SK-N-SH (cell line): ENCODE data around the gene HBP1. TPM values are rescaled to one million over a fixed set of nuclear protein-coding genes. Genes with fewer than 3 reads are reported as not detected.

Source experiments
- CTCF ChIA-PET: fragments of 300-600, 350-600 bp; formaldehyde crosslinking; extraction: SDS; loops from one replicate; lab custom pipeline; 2021; lab: Yijun Ruan, JAX
- POLR2A ChIA-PET: fragments of 350-600 bp; sonication (Branson Sonifier 250); formaldehyde crosslinking; extraction: SDS; loops from one replicate; lab custom pipeline; 2020; ENCODE audit warnings: antibody characterized with exemption, inconsistent platforms; lab: Yijun Ruan, JAX
- DNase-seq: peaks from one replicate; pipeline ENCODE4 v3.0.0; 2012
- H2AFZ ChIP-seq: fragments of 200-600 bp; sonication (generic); 2 replicates; pipeline ENCODE4 v1.8.1; 2016; ENCODE audit warnings: antibody characterized with exemption, mild to moderate bottlenecking, low read depth
- H3F3A ChIP-seq: fragments of 200-600 bp; sonication (generic); replicated peaks from 2 replicates; pipeline ENCODE3; 2016; ENCODE audit warnings: antibody characterized with exemption, mild to moderate bottlenecking; ENCODE audit not compliant: insufficient read depth
- H3K27ac ChIP-seq, 2 experiments: fragments of 200-500 bp in 1 of 2; fragments of 200-600 bp in 1 of 2; sonication (Bioruptor generic) in 1 of 2; sonication (generic), shearing (Covaris generic) in 1 of 2; 2 replicates each; pipeline versions ENCODE4 v1.5.1 to v1.6.1; 2014 to 2016; ENCODE audit warnings: low read depth in 2 of 2, inconsistent platforms in 1 of 2, low read length in 1 of 2, mild to moderate bottlenecking in 1 of 2, mixed read lengths in 1 of 2
- H3K27me3 ChIP-seq: fragments of 200-600 bp; sonication (generic), shearing (Covaris generic); 2 replicates; pipeline ENCODE4 v1.6.1; 2016; ENCODE audit warnings: mixed run types; ENCODE audit not compliant: insufficient read depth
- H3K36me3 ChIP-seq, 2 experiments: fragments of 200-500 bp in 1 of 2; fragments of 200-600 bp in 1 of 2; sonication (Bioruptor generic) in 1 of 2; sonication (generic) in 1 of 2; replicated peaks in 1 of 2; 2 replicates each; pipeline versions ENCODE3 to v1.5.1; 2014 to 2016; ENCODE audit warnings: low read length in 1 of 2, mild to moderate bottlenecking in 1 of 2; ENCODE audit not compliant: insufficient read depth in 2 of 2, control insufficient read depth in 1 of 2
- H3K4me1 ChIP-seq, 2 experiments: fragments of 200-500 bp in 1 of 2; fragments of 200-600 bp in 1 of 2; sonication (Bioruptor generic) in 1 of 2; sonication (generic), shearing (Covaris generic) in 1 of 2; 2 replicates each; pipeline versions ENCODE4 v1.5.1 to v1.6.1; 2014 to 2016; ENCODE audit warnings: low read depth in 1 of 2, low read length in 1 of 2, mixed run types in 1 of 2; ENCODE audit not compliant: insufficient read depth in 2 of 2, control insufficient read depth in 1 of 2
- H3K4me2 ChIP-seq: fragments of 200-600 bp; sonication (generic), shearing (Covaris generic); 2 replicates; pipeline ENCODE4 v1.6.1; 2017; ENCODE audit warnings: mixed run types
- H3K4me3 ChIP-seq, 2 experiments: fragments of 200-500 bp in 1 of 2; fragments of 200-600 bp in 1 of 2; sonication (Bioruptor generic) in 1 of 2; sonication (generic), shearing (Covaris generic) in 1 of 2; 2 replicates each; pipeline versions ENCODE4 v1.5.1 to v1.8.1; 2014 to 2016; ENCODE audit warnings: low read depth in 2 of 2, inconsistent platforms in 1 of 2, low read length in 1 of 2, mild to moderate bottlenecking in 1 of 2, mixed read lengths in 1 of 2, moderate library complexity in 1 of 2
- H3K79me2 ChIP-seq: fragments of 200-600 bp; sonication (generic); 2 replicates; pipeline ENCODE4 v1.8.1; 2017; ENCODE audit warnings: mild to moderate bottlenecking; ENCODE audit not compliant: insufficient read depth
- H3K9ac ChIP-seq: fragments of 200-600 bp; sonication (generic); 2 replicates; pipeline ENCODE4 v1.6.1; 2017; ENCODE audit warnings: mixed run types
- H3K9me2 ChIP-seq: fragments of 200-600 bp; sonication (generic); 2 replicates; pipeline ENCODE4 v1.6.1; 2017; ENCODE audit warnings: mixed run types
- H3K9me3 ChIP-seq: fragments of 200-600 bp; sonication (generic); 2 replicates; pipeline ENCODE4 v1.6.1; 2017; ENCODE audit warnings: mixed run types, mild to moderate bottlenecking, moderate library complexity
- H4K20me1 ChIP-seq: fragments of 200-600 bp; sonication (generic); 2 replicates; pipeline ENCODE4 v1.6.1; 2017; ENCODE audit warnings: mild to moderate bottlenecking, mixed run types; ENCODE audit not compliant: insufficient read depth
- CHD2 ChIP-seq: fragments of 150-350 bp; IDR thresholded peaks from 2 replicates; pipeline ENCODE4 v1.6.1; 2018; ENCODE audit warnings: low read length; ENCODE audit not compliant: partially characterized antibody
- EZH2phosphoT487 ChIP-seq: fragments of 200-600 bp; sonication (generic); IDR thresholded peaks from 2 replicates; pipeline ENCODE4 v1.6.1; 2017; ENCODE audit warnings: low read depth, mixed run types, mild to moderate bottlenecking, antibody characterized with exemption, moderate library complexity, borderline replicate concordance
- GATA2 ChIP-seq: sonication (generic); formaldehyde crosslinking; IDR thresholded peaks from 2 replicates; pipeline ENCODE4 v1.5.0; 2020; ENCODE audit warnings: mild to moderate bottlenecking, missing genetic modification reagents
- MAX ChIP-seq: IDR thresholded peaks from 2 replicates; pipeline ENCODE4 v1.4.0; 2012; ENCODE audit warnings: low read depth
- MEF2A ChIP-seq: IDR thresholded peaks from 2 replicates; pipeline ENCODE4 v1.4.0; 2012; ENCODE audit warnings: low read depth, borderline replicate concordance
- POLR2AphosphoS5 ChIP-seq: IDR thresholded peaks from 2 replicates; pipeline ENCODE4 v1.6.1; 2012; ENCODE audit warnings: low read depth, low read length
- RFX5 ChIP-seq: IDR thresholded peaks from 2 replicates; pipeline ENCODE4 v1.6.1; 2012; ENCODE audit warnings: mild to moderate bottlenecking, improper control_type of control experiment, low read length
- TCF12 ChIP-seq: IDR thresholded peaks from 2 replicates; pipeline ENCODE4 v1.4.0; 2012
- WGBS: methylation state at CpG from one replicate; pipeline ENCODE4 v1.1.6; 2017; ENCODE audit warnings: low lambda C conversion rate; 5-methylcytosine and 5-hydroxymethylcytosine counted together
- polyA plus RNA-seq, 3 experiments: library from polyadenylated mRNA; depleted of rRNA; stranded (reverse); fragments of >200 nt; gene quantifications; 2 replicates each; pipeline ENCODE4 v1.2.3, GENCODE V29; 2012
- TF ChIP-seq, protein P1 (sequence below): fragments of 150-350 bp; IDR thresholded peaks from 2 replicates; pipeline ENCODE4 v1.6.1; 2016; ENCODE audit warnings: mild to moderate bottlenecking, low read depth, low read length
- TF ChIP-seq, protein P2 (sequence below): IDR thresholded peaks from 2 replicates; pipeline ENCODE4 v1.4.0; 2012; ENCODE audit warnings: low read depth, borderline replicate concordance
- TF ChIP-seq, protein P3 (sequence below): fragments of 200-600 bp; sonication (generic); IDR thresholded peaks from 2 replicates; pipeline ENCODE4 v1.6.1; 2017; ENCODE audit warnings: antibody characterized with exemption, mild to moderate bottlenecking, moderate library complexity

HBP1 gene
- polyA plus RNA-seq, 1 of the 3 experiments (the other 2 are of a cell fraction), result 27.2 TPM

DNA sequence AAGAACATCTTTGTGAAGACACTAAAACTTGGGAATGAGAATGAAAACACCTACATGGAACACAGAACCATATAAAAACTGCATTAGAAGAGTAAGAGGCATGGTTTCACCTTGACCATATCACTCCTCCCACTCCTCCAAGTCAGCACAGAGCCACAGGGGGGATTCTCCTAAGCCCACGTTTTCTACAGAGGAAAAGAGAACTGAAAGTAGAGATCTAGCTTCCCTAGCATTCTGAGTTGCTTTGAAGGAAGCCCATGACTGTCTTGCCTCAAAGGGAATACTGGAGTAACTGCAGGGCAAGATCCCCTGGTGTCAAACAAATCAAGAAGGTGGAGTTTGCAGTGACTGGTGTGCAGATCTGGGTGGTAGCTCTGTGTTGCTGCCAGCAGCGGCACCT lies 43.9 kb downstream of the HBP1 start (continued):
- no peak for TF ChIP-seq MAX
- TF ChIP-seq, protein P1, sequence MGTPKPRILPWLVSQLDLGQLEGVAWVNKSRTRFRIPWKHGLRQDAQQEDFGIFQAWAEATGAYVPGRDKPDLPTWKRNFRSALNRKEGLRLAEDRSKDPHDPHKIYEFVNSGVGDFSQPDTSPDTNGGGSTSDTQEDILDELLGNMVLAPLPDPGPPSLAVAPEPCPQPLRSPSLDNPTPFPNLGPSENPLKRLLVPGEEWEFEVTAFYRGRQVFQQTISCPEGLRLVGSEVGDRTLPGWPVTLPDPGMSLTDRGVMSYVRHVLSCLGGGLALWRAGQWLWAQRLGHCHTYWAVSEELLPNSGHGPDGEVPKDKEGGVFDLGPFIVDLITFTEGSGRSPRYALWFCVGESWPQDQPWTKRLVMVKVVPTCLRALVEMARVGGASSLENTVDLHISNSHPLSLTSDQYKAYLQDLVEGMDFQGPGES, result no peak
- no peak for TF ChIP-seq MEF2A
- no peak for TF ChIP-seq RFX5
- TF ChIP-seq, protein P2, sequence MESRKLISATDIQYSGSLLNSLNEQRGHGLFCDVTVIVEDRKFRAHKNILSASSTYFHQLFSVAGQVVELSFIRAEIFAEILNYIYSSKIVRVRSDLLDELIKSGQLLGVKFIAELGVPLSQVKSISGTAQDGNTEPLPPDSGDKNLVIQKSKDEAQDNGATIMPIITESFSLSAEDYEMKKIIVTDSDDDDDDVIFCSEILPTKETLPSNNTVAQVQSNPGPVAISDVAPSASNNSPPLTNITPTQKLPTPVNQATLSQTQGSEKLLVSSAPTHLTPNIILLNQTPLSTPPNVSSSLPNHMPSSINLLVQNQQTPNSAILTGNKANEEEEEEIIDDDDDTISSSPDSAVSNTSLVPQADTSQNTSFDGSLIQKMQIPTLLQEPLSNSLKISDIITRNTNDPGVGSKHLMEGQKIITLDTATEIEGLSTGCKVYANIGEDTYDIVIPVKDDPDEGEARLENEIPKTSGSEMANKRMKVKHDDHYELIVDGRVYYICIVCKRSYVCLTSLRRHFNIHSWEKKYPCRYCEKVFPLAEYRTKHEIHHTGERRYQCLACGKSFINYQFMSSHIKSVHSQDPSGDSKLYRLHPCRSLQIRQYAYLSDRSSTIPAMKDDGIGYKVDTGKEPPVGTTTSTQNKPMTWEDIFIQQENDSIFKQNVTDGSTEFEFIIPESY, result no peak
- no peak for TF ChIP-seq EZH2phosphoT487
- no peak for TF ChIP-seq GATA2 (CRISPR knock-in tag)
- no peak for TF ChIP-seq POLR2AphosphoS5

- H3K79me2 ChIP-seq, result no peaks in the 10 kb centered on the region
- POLR2A ChIA-PET, result no interaction called here
- no peak for DNase-seq
- peaks cover 13 to 20% of the 10 kb centered on the region in 2 experiments for H3K36me3 ChIP-seq
- TF ChIP-seq EZH2phosphoT487 (no peak), CHD2 (no peak), TCF12 (no peak)
- TF ChIP-seq, protein P3, sequence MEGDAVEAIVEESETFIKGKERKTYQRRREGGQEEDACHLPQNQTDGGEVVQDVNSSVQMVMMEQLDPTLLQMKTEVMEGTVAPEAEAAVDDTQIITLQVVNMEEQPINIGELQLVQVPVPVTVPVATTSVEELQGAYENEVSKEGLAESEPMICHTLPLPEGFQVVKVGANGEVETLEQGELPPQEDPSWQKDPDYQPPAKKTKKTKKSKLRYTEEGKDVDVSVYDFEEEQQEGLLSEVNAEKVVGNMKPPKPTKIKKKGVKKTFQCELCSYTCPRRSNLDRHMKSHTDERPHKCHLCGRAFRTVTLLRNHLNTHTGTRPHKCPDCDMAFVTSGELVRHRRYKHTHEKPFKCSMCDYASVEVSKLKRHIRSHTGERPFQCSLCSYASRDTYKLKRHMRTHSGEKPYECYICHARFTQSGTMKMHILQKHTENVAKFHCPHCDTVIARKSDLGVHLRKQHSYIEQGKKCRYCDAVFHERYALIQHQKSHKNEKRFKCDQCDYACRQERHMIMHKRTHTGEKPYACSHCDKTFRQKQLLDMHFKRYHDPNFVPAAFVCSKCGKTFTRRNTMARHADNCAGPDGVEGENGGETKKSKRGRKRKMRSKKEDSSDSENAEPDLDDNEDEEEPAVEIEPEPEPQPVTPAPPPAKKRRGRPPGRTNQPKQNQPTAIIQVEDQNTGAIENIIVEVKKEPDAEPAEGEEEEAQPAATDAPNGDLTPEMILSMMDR, result peak; percentile 10; the same call in 1 of the 2 replicates
- no peak overlapping the region for H3K9ac ChIP-seq
- no peaks in the 10 kb centered on the region for H3K9me2 ChIP-seq
- no peak overlapping the region for H3K4me2 ChIP-seq
- H3F3A ChIP-seq, result no peaks in the 10 kb centered on the region
- H3K27me3 ChIP-seq, result no peaks in the 10 kb centered on the region
- H3K4me3 ChIP-seq, result no peak overlapping the region
- H3K27ac ChIP-seq, result no peak overlapping the region
- no peaks in the 10 kb centered on the region for H4K20me1 ChIP-seq
- 98% methylated on average over 5 of the region's 5 CpGs for WGBS
- CTCF ChIA-PET, result interaction anchor here (0.9 to 2.2 kb wide), 3 partner anchors 11 to 35 kb away, joined by 3 to 4 read pairs (median 3); no protein-coding TSS in a partner anchor
- 0 out of 2 replicates have a peak, but pooled peaks cover 7% of the 10 kb centered on the region for H3K9me3 ChIP-seq
- peaks cover 0 to 6% of the 10 kb centered on the region in 2 experiments; a peak in 2 of 4 replicates for H3K4me1 ChIP-seq
- H2AFZ ChIP-seq, result no peak overlapping the region
Measured at GRCh38 chr7:107213193-107213788, 44.5 kb downstream of the HBP1 start.
